HG03159 (cell line): ENCODE data around the gene SWAP70.
"Not testable (repeated sequence)": the region's sequence is repeated elsewhere in the genome, so short reads cannot be mapped to it uniquely, and the experiment has no call there.

Experiments
- ATAC-seq: cut with Tn5 transposase; IDR thresholded peaks from one replicate; pipeline ENCODE4 v1.9.1; 2021; ENCODE audit warnings: mild to moderate bottlenecking, moderate library complexity; ENCODE audit not compliant: unreplicated experiment

Gene SWAP70

GRCh38 chr11:9689721-9690120 lies 25.8 kb downstream of the SWAP70 start:
- no peak for ATAC-seq

- ATAC-seq: no peak
Observed at GRCh38 chr11:9691865-9692264, 28.0 kb downstream of the SWAP70 start.

GRCh38 chr11:9692691-9693090 lies 28.8 kb downstream of the SWAP70 start:
- ATAC-seq: no peak

DNA sequence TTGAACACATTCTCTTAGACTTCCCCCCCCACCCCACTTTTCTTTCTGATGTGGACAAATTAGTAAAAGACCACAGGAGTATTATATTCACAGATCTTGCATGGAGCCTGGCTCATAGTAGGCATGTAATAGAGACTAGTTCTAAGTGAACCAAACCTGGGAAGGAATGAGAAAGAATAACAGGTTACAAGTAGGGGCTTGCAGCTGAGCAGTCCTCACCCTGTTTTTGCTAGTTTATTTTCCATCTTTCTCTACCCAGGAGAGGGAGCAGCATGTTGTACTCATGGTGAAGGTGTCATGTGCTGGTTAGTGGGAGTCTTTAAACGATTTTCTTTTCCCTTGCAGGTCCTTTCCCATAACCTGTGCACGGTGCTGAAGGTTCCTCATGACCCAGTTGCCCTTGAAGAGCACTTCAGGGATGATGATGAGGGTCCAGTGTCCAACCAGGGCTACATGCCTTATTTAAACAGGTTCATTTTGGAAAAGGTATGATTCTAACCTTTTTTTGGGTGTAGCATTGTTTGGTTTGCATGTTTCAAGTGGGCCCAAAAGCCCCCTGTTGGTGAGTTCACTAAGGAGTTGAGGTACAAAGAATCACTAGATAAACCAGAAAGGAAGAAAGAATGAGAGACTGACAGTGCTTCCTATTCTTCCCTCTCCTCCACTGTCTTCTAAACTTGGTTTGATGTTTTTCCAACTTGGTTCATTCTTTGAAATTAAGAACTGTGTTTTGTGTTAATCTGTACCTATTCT lies 30.1 kb downstream of the SWAP70 start:
- ATAC-seq: no peak

DNA sequence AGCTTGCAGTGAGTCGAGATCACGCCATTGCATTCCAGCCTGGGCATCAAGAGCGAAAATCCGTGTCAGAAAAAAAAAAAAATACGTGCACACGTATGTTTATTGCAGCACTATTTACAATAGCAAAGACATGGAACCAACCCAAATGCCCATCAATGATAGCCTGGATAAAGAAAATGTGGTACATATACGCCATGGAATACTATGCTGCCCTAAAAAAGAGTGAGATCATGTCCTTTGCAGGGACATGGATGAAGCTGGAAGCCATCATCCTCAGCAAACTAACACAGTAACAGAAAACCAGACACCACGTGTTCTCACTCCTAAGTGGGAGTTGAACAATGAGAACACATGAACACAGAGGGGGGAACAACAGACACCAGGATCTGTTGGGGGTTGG lies 31.4 kb downstream of the SWAP70 start:
- ATAC-seq: not testable (repeated sequence)

GRCh38 chr11:9697766-9698165 lies 33.9 kb downstream of the SWAP70 start:
- ATAC-seq: no peak

- ATAC-seq: no peak
Observed at GRCh38 chr11:9700105-9700801, 36.4 kb downstream of the SWAP70 start.

DNA sequence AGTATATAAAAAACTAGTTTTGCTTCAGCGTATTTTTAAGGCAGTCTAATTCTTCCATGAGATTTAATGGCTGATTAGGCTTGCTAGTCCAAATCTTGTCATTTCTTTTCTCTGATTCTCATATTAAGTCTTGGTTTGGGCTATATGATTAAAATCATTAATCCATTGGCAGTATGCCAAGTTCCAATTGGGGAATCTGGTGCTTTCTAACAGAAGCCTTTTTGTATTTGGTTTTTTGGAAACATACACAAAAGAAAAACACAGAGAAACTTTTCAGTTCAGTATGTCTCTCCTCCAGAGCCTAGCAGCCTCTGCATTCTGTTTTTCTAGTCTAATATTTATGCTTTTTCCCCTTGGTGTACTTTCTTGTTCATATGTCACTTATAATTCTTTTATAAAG lies 37.9 kb downstream of the SWAP70 start:
- no peak for ATAC-seq

- ATAC-seq: no peak
Observed at GRCh38 chr11:9703280-9703679, 39.4 kb downstream of the SWAP70 start.

GRCh38 chr11:9704037-9704436 lies 40.2 kb downstream of the SWAP70 start:
- ATAC-seq: no peak

DNA sequence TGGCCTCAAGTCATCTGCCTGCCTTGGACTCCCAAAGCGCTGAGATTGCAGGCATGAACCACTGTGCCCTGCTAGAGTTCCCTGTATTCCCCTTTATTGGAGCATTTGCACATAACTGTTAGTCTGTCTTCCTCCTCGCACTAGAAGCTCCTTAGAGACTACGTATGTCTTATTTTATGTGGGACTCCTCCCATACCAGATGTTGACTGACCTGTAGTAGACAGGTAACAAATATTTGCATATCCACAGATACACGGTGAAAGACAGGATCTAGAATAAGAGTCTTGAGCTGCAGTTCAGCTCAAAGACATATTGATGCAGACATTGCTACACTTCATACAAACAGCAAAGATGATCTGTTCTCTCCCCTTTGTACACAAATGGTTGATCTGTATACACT lies 40.7 kb downstream of the SWAP70 start:
- no peak for ATAC-seq

GRCh38 chr11:9705361-9705760 lies 41.5 kb downstream of the SWAP70 start:
- not testable (repeated sequence) for ATAC-seq

DNA sequence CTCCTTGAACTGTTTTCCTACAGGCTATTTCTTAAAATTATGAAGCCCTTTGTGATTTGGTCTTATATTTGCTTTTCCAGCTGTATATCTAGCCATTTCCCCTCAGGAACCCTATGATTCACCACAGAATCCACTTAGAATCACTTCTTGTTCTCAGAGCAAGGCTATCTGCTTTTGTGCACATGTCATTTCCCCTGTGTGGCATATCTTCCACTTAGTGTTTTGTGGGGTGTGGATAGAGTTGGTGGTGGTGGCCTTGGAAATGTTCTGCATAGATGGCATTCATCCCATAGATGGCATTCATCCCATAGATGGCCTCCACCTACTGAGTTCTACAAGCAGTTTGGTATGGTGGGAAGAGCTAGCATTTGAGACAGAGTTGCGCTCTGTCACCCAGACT lies 44.7 kb downstream of the SWAP70 start:
- no peak for ATAC-seq

DNA sequence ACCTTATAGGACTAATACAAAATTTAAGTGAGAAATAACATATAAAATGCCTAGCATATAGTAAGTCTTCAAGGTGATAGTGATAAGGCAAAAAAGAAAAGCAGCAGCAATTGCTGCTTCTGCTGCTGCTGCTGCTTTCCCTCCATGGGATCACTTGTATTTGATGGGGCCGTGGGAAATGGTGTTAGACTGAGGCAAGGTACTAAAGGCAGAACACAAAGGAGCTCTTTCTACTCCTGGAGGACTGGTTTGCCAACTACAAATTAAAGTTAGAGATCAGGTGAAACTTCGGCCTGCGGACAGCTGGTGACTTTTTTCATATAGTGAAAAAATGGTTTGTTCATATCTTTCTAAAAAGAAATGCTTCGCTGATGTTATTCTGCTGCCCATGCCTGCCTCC lies 46.3 kb downstream of the SWAP70 start:
- ATAC-seq: no peak

- ATAC-seq: no peak
Observed at GRCh38 chr11:9710852-9711251, 47.0 kb downstream of the SWAP70 start.

- no peak for ATAC-seq
Observed at GRCh38 chr11:9711454-9712307, 47.8 kb downstream of the SWAP70 start.

- ATAC-seq: no peak
Observed at GRCh38 chr11:9714272-9714940, 50.5 kb downstream of the SWAP70 start.

- ATAC-seq: peak; percentile 83
Observed at GRCh38 chr11:9716275-9717039, 52.6 kb downstream of the SWAP70 start.

GRCh38 chr11:9717040-9717357 lies 53.1 kb downstream of the SWAP70 start:
- ATAC-seq: no peak

DNA sequence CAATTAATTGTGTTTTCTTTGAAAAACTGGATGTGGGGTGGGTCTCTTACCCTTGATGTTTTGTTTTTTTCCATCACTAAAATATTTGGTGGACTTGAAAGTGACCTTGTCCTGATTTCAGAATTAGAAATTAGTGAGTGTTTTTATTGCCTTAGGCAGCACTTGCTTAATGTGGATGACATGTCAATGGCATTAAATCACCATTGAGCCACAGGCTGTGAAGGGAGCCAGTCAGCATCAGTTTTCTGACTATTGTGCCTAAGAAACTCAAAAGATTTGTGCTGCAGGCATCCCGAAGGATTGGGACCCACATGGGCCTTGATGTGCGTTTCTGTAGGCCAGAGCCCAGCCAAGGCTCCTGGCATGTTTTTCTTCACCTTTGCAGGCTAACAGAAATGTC lies 53.8 kb downstream of the SWAP70 start:
- ATAC-seq: no peak
